ENCODE results near the gene POLR2F.

The POLR2F gene

GRCh38 chr22:37990301-37990700 is 36.8 kb downstream of the POLR2F start:
- no peaks in the 10 kb centered on the region for H3K36me3 ChIP-seq (ENCODE audit: low read depth)
- ATAC-seq (ENCODE audit: low read depth) (no peak), DNase-seq (ENCODE audit: low spot score) (no peak)
- H3K27me3 ChIP-seq (ENCODE audit: insufficient read depth, poor library complexity, severe bottlenecking): no peaks in the 10 kb centered on the region
- no peaks in the 10 kb centered on the region for H3K4me1 ChIP-seq (ENCODE audit: insufficient read depth, poor library complexity, severe bottlenecking)
- no peak for TF ChIP-seq CTCF (IDR thresholded peaks at IDR 0.05; ENCODE audit: poor library complexity, severe bottlenecking)
- no peak overlapping the region for H3K4me3 ChIP-seq (ENCODE audit: severe bottlenecking)
- H3K9me3 ChIP-seq (ENCODE audit: severe bottlenecking): no peaks in the 10 kb centered on the region
- no peak overlapping the region for H3K27ac ChIP-seq (ENCODE audit: poor library complexity, severe bottlenecking)

- no peak overlapping the region for H3K4me3 ChIP-seq (ENCODE audit: severe bottlenecking)
- H3K4me1 ChIP-seq (ENCODE audit: insufficient read depth, poor library complexity, severe bottlenecking): no peaks in the 10 kb centered on the region
- H3K27me3 ChIP-seq (ENCODE audit: insufficient read depth, poor library complexity, severe bottlenecking): no peaks in the 10 kb centered on the region
- DNase-seq (ENCODE audit: low spot score): no peak
- no peaks in the 10 kb centered on the region for H3K9me3 ChIP-seq (ENCODE audit: severe bottlenecking)
- H3K27ac ChIP-seq (ENCODE audit: poor library complexity, severe bottlenecking): no peak overlapping the region
- no peak for ATAC-seq (ENCODE audit: low read depth)
- H3K36me3 ChIP-seq (ENCODE audit: low read depth): no peaks in the 10 kb centered on the region
- TF ChIP-seq CTCF (IDR thresholded peaks at IDR 0.05; ENCODE audit: poor library complexity, severe bottlenecking): no peak
Observed at GRCh38 chr22:37990862-37991261, 37.4 kb downstream of the POLR2F start.

GRCh38 chr22:37991731-37992442 is 38.4 kb downstream of the POLR2F start:
- Histone ChIP-seq H3K9me3 (ENCODE audit: severe bottlenecking) (no peaks in the 10 kb centered on the region), H3K27ac (ENCODE audit: poor library complexity, severe bottlenecking) (no peak overlapping the region), H3K4me3 (ENCODE audit: severe bottlenecking) (no peak overlapping the region), H3K4me1 (ENCODE audit: insufficient read depth, poor library complexity, severe bottlenecking) (no peaks in the 10 kb centered on the region), H3K27me3 (ENCODE audit: insufficient read depth, poor library complexity, severe bottlenecking) (no peaks in the 10 kb centered on the region), H3K36me3 (ENCODE audit: low read depth) (no peaks in the 10 kb centered on the region)
- DNase-seq (ENCODE audit: low spot score) (no peak), ATAC-seq (ENCODE audit: low read depth) (no peak)
- TF ChIP-seq CTCF (IDR thresholded peaks at IDR 0.05; ENCODE audit: poor library complexity, severe bottlenecking): no peak

GRCh38 chr22:37994049-37994448 is 40.5 kb downstream of the POLR2F start:
- Histone ChIP-seq H3K27ac (ENCODE audit: poor library complexity, severe bottlenecking) (no peak overlapping the region), H3K27me3 (ENCODE audit: insufficient read depth, poor library complexity, severe bottlenecking) (no peaks in the 10 kb centered on the region), H3K4me3 (ENCODE audit: severe bottlenecking) (no peak overlapping the region), H3K36me3 (ENCODE audit: low read depth) (no peaks in the 10 kb centered on the region), H3K4me1 (ENCODE audit: insufficient read depth, poor library complexity, severe bottlenecking) (peaks cover 10% of the 10 kb centered on the region), H3K9me3 (ENCODE audit: severe bottlenecking) (no peaks in the 10 kb centered on the region)
- no peak for TF ChIP-seq CTCF (IDR thresholded peaks at IDR 0.05; ENCODE audit: poor library complexity, severe bottlenecking)
- DNase-seq (ENCODE audit: low spot score) (no peak), ATAC-seq (ENCODE audit: low read depth) (no peak)

- Histone ChIP-seq H3K9me3 (ENCODE audit: severe bottlenecking) (no peaks in the 10 kb centered on the region), H3K27ac (ENCODE audit: poor library complexity, severe bottlenecking) (no peak overlapping the region), H3K27me3 (ENCODE audit: insufficient read depth, poor library complexity, severe bottlenecking) (no peaks in the 10 kb centered on the region), H3K4me1 (ENCODE audit: insufficient read depth, poor library complexity, severe bottlenecking) (peaks cover 19% of the 10 kb centered on the region), H3K4me3 (ENCODE audit: severe bottlenecking) (no peak overlapping the region), H3K36me3 (ENCODE audit: low read depth) (no peaks in the 10 kb centered on the region)
- DNase-seq (ENCODE audit: low spot score): no peak
- TF ChIP-seq CTCF (IDR thresholded peaks at IDR 0.05; ENCODE audit: poor library complexity, severe bottlenecking): no peak
- ATAC-seq (ENCODE audit: low read depth): no peak
Observed at GRCh38 chr22:37994982-37995381, 41.5 kb downstream of the POLR2F start.

All from RWPE2 (cell line).